ENCODE measurements around the gene GRIK5. TPM values are rescaled to one million over a fixed set of nuclear protein-coding genes. Genes with fewer than 3 reads are reported as not detected.

Gene GRIK5
- total RNA-seq, 2 experiments from 2014 or later: 0.63 to 0.95 TPM

- POLR2A ChIA-PET: no interaction called here
- ATAC-seq: no peak
- peak; percentile 49 for DNase-seq
- no peak for TF ChIP-seq CTCF (IDR thresholded peaks at IDR 0.05)
- intact Hi-C loops (cut with micrococcal nuclease): no loop called here
- H3K27me3 Mint-ChIP-seq: peaks cover 49% of the 10 kb centered on the region
- H3K9me3 Mint-ChIP-seq: no peaks in the 10 kb centered on the region
- H3K27ac Mint-ChIP-seq: no peak overlapping the region
- peaks cover 29% of the 10 kb centered on the region for H3K4me1 Mint-ChIP-seq (ENCODE audit: low read depth)
- H3K4me3 Mint-ChIP-seq: no peak overlapping the region
- CTCF ChIA-PET: interaction anchor here (1.0 to 2.4 kb wide), 2 partner anchors 14 to 31 kb away, joined by 3 to 8 read pairs; no protein-coding TSS in a partner anchor
- no peaks in the 10 kb centered on the region for H3K36me3 Mint-ChIP-seq (ENCODE audit: low read depth)
Observed at GRCh38 chr19:41997851-41998229, 72.2 kb downstream of the GRIK5 start.

DNA sequence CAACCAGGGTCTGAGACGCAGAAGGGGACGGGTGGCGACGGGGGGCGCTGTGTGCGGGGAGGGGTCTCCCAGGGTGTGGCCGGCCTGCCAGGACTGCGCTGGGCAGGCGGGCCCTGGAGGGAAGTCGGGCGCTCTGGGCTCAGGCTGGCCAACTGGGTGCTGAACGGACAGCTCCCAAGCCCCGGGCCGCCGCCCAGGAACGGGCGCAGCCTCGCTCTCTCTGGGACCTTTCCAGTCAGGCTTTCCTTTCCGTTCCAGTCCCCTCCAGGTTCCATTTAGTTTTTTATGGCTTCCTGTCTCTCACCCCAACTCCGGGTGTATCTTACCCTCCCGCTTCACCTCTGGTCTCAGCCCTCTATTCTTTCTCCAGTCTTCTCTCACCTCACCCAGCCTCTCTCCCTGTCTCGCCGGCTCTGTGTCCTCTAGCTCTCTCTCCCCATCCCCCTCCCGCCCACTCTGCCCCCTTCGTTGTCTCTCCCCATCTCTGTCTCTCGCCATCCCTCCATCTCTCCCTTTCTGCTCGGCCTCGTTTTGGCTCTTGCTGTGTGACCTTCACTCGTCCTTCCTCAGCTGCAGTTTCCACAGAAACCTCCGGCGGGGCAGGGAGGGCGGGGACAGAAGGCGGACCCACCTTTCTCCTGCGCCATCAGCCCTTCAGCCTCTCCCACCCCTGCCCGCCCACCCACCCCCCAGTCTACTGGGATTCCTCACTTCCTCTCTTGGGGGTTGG lies 72.7 kb downstream of the GRIK5 start:
- TF ChIP-seq CTCF (IDR thresholded peaks at IDR 0.05): no peak
- peak; percentile 32 for ATAC-seq
- Mint-ChIP-seq H3K4me3 (no peak overlapping the region), H3K4me1 (ENCODE audit: low read depth) (peaks cover 29% of the 10 kb centered on the region), H3K27me3 (peaks cover 49% of the 10 kb centered on the region), H3K27ac (no peak overlapping the region), H3K9me3 (no peaks in the 10 kb centered on the region), H3K36me3 (ENCODE audit: low read depth) (no peaks in the 10 kb centered on the region)
- peak; percentile 59 for DNase-seq
- intact Hi-C loops (cut with micrococcal nuclease): no loop called here
- ChIA-PET POLR2A (interaction anchor here (1.1 kb wide), 1 partner anchor 14 kb away, joined by 3 read pairs; no protein-coding TSS in a partner anchor), CTCF (interaction anchor here (1.0 to 2.4 kb wide), 2 partner anchors 14 to 32 kb away, joined by 3 to 8 read pairs; no protein-coding TSS in a partner anchor)

GRCh38 chr19:41995959-41996797 lies 73.8 kb downstream of the GRIK5 start:
- Mint-ChIP-seq H3K4me1 (ENCODE audit: low read depth) (peaks cover 29% of the 10 kb centered on the region), H3K9me3 (no peaks in the 10 kb centered on the region), H3K27me3 (peaks cover 49% of the 10 kb centered on the region), H3K4me3 (no peak overlapping the region), H3K36me3 (ENCODE audit: low read depth) (no peaks in the 10 kb centered on the region), H3K27ac (no peak overlapping the region)
- intact Hi-C loops (cut with micrococcal nuclease): no loop called here
- ATAC-seq (no peak), DNase-seq (no peak)
- TF ChIP-seq CTCF (IDR thresholded peaks at IDR 0.05): no peak
- ChIA-PET CTCF (interaction anchor here (0.8 to 2.4 kb wide), 2 partner anchors 33 to 39 kb away, joined by 3 to 8 read pairs; no protein-coding TSS in a partner anchor), POLR2A (interaction anchor here (1.0 to 1.1 kb wide), 2 partner anchors 10 to 13 kb away, joined by 3 to 4 read pairs; no protein-coding TSS in a partner anchor)

DNA sequence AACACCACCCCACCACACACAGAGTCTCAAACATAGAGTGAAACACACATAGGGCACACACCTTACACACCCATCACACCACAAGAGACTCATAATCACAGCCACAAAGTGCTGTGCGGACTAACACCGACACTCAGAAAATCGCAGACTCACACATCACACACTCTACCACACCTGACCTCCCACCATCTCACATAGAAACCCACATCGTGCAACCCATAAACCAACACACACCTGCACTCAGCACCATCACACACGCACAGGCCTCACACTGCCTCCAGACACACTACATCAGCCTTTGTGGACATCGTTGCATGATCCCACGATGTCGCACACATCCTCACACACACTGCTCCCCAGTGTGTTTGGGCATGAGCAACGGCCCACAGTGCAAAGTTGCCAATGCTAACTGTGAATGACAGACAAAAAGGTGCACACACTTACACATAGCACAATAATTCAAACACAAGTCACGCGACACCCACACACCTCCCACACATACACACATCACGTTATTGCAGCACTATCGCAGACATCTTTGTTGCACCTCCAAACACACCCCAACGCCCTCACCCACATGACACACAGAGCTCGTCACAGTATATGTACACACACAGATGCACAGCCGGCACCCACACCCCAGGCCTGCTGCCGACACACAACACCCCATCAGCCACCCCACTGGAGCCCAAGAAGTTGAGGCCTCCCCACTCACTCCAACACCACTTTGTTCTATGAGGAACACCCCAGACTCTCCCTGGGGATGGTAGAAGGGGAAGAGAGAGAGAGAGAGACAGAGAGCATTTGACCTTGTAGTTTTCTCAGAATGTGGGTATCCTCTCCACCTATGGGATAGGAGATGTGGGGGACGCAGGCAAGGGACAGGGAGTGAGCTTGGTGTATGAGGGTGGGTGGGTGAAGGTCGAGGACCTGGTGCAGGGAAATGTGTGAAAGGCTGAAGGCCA lies 74.7 kb downstream of the GRIK5 start:
- DNase-seq: peak; percentile 26
- peaks cover 44% of the 10 kb centered on the region for H3K27me3 Mint-ChIP-seq
- peak overlapping the region; percentile 1 for H3K4me3 Mint-ChIP-seq
- intact Hi-C loops (cut with micrococcal nuclease): no loop called here
- no peaks in the 10 kb centered on the region for H3K36me3 Mint-ChIP-seq (ENCODE audit: low read depth)
- no peak for TF ChIP-seq CTCF (IDR thresholded peaks at IDR 0.05)
- POLR2A ChIA-PET: interaction anchor here (1.0 to 1.4 kb wide), 2 partner anchors 9 to 135 kb away, joined by 3 to 4 read pairs; partner anchors contain the start of gene RPS19
- H3K4me1 Mint-ChIP-seq (ENCODE audit: low read depth): peaks cover 29% of the 10 kb centered on the region
- no peak overlapping the region for H3K27ac Mint-ChIP-seq
- H3K9me3 Mint-ChIP-seq: no peaks in the 10 kb centered on the region
- ATAC-seq: no peak
- CTCF ChIA-PET: interaction anchor here (0.8 to 2.4 kb wide), 2 partner anchors 34 to 40 kb away, joined by 3 to 8 read pairs; no protein-coding TSS in a partner anchor
